Smooth muscle cell (in vitro differentiated cells): ENCODE data around the gene SLC35F1. TPM values are rescaled to one million over a fixed set of nuclear protein-coding genes. Genes with fewer than 3 reads are reported as not detected.

Experiments used
- DNase-seq: peaks from one replicate; lab custom pipeline; 2025; ENCODE audit not compliant: unreplicated experiment; lab: John Stamatoyannopoulos, UW
- H2AFZ ChIP-seq: fragments of 200-600 bp; sonication (generic); 2 replicates; pipeline ENCODE4 v1.6.0; 2016; ENCODE audit warnings: antibody characterized with exemption, low read depth, mild to moderate bottlenecking
- H3F3A ChIP-seq: fragments of 200-600 bp; sonication (generic); 2 replicates; pipeline ENCODE4 v1.6.0; 2017; ENCODE audit warnings: antibody characterized with exemption, low read depth
- H3K27ac ChIP-seq: fragments of 200-600 bp; sonication (generic); 2 replicates; pipeline ENCODE4 v1.5.1; 2016; ENCODE audit warnings: low read depth, mild to moderate bottlenecking
- H3K27me3 ChIP-seq: fragments of 200-600 bp; sonication (generic); 2 replicates; pipeline ENCODE4 v1.6.1; 2016; ENCODE audit warnings: low read depth, mild to moderate bottlenecking
- H3K36me3 ChIP-seq: fragments of 200-600 bp; sonication (generic); 2 replicates; pipeline ENCODE4 v1.5.1; 2016; ENCODE audit warnings: low read depth
- H3K4me1 ChIP-seq: fragments of 200-600 bp; sonication (generic); 2 replicates; pipeline ENCODE4 v1.5.1; 2016; ENCODE audit warnings: low read depth
- H3K4me2 ChIP-seq: fragments of 200-600 bp; sonication (generic); 2 replicates; pipeline ENCODE4 v1.6.0; 2016; ENCODE audit warnings: mild to moderate bottlenecking
- H3K4me3 ChIP-seq: fragments of 200-600 bp; sonication (generic); 2 replicates; pipeline ENCODE4 v1.5.1; 2016; ENCODE audit warnings: mild to moderate bottlenecking
- H3K79me2 ChIP-seq: fragments of 200-600 bp; sonication (generic); 2 replicates; pipeline ENCODE4 v1.6.0; 2016; ENCODE audit warnings: low read depth, mild to moderate bottlenecking
- H3K9ac ChIP-seq: fragments of 200-600 bp; sonication (generic); 2 replicates; pipeline ENCODE4 v1.6.0; 2016; ENCODE audit warnings: low read depth
- H3K9me3 ChIP-seq: fragments of 200-600 bp; sonication (generic); replicated peaks from 2 replicates; pipeline ENCODE4 v1.5.1; 2016; ENCODE audit warnings: low read depth
- H4K20me1 ChIP-seq: fragments of 200-600 bp; sonication (generic); 2 replicates; pipeline ENCODE4 v1.6.0; 2016; ENCODE audit warnings: low read depth
- CTCF ChIP-seq: fragments of 200-600 bp; sonication (generic); IDR thresholded peaks from 2 replicates; pipeline ENCODE4 v1.5.1; 2017; ENCODE audit warnings: borderline replicate concordance, mild to moderate bottlenecking, antibody characterized with exemption; ENCODE audit not compliant: insufficient read depth, poor library complexity, severe bottlenecking
- WGBS: methylation state at CpG from one replicate; pipeline ENCODE4 v1.1.7; 2016; ENCODE audit warnings: low lambda C conversion rate; 5-methylcytosine and 5-hydroxymethylcytosine counted together
- polyA plus RNA-seq: library from polyadenylated mRNA; unstranded; fragments of >200 nt; fragmentation: Nextera tagmentation; extraction: Ambion mirVana; gene quantifications from 2 replicates; pipeline ENCODE4 v1.2.1, GENCODE V29; 2016
- total RNA-seq: library from RNA; depleted of rRNA; stranded (reverse); fragments of >200 nt; gene quantifications from 2 replicates; pipeline ENCODE4 v1.2.3, GENCODE V29; 2014

Gene SLC35F1
- total and polyA plus RNA-seq, 2 experiments from 2014 or later = 0.05 to 0.09 TPM

- Histone ChIP-seq H3K4me2 (no peak overlapping the region), H3K4me3 (no peak overlapping the region), H3K27ac (no peak overlapping the region), H3K9me3 (no peaks in the 10 kb centered on the region), H2AFZ (no peak overlapping the region), H3K36me3 (no peaks in the 10 kb centered on the region), H3K4me1 (no peaks in the 10 kb centered on the region), H3K27me3 (no peaks in the 10 kb centered on the region), H3K79me2 (no peaks in the 10 kb centered on the region), H3K9ac (no peak overlapping the region), H4K20me1 (no peaks in the 10 kb centered on the region), H3F3A (no peaks in the 10 kb centered on the region)
- WGBS = 92% methylated on average over 4 of the region's 4 CpGs
- DNase-seq = no peak
- TF ChIP-seq CTCF = no peak
Observed at GRCh38 chr6:118269659-118270058, 362.6 kb downstream of the SLC35F1 start.

GRCh38 chr6:118277631-118278030 is 370.6 kb downstream of the SLC35F1 start:
- no peaks in the 10 kb centered on the region for H3K79me2 ChIP-seq
- no peaks in the 10 kb centered on the region for H3K36me3 ChIP-seq
- H3K9ac ChIP-seq = no peak overlapping the region
- TF ChIP-seq CTCF = no peak
- no peak overlapping the region for H2AFZ ChIP-seq
- H3K4me3 ChIP-seq = no peak overlapping the region
- no peaks in the 10 kb centered on the region for H3K4me1 ChIP-seq
- no peak overlapping the region for H3K4me2 ChIP-seq
- DNase-seq = no peak
- no peaks in the 10 kb centered on the region for H4K20me1 ChIP-seq
- H3K27me3 ChIP-seq = no peaks in the 10 kb centered on the region
- no peak overlapping the region for H3K27ac ChIP-seq
- H3K9me3 ChIP-seq = no peaks in the 10 kb centered on the region
- 42% methylated on average over 1 of the region's 1 CpG for WGBS
- no peaks in the 10 kb centered on the region for H3F3A ChIP-seq

- H4K20me1 ChIP-seq = no peaks in the 10 kb centered on the region
- no peak overlapping the region for H3K4me3 ChIP-seq
- no peak overlapping the region for H2AFZ ChIP-seq
- no peak overlapping the region for H3K4me2 ChIP-seq
- no peaks in the 10 kb centered on the region for H3K36me3 ChIP-seq
- WGBS = 52% methylated on average over 2 of the region's 2 CpGs
- H3K9me3 ChIP-seq = no peaks in the 10 kb centered on the region
- no peaks in the 10 kb centered on the region for H3K27me3 ChIP-seq
- no peak overlapping the region for H3K27ac ChIP-seq
- no peaks in the 10 kb centered on the region for H3K79me2 ChIP-seq
- no peak overlapping the region for H3K9ac ChIP-seq
- DNase-seq = no peak
- no peaks in the 10 kb centered on the region for H3F3A ChIP-seq
- H3K4me1 ChIP-seq = no peaks in the 10 kb centered on the region
- TF ChIP-seq CTCF = no peak
Observed at GRCh38 chr6:118280210-118280609, 373.1 kb downstream of the SLC35F1 start.

GRCh38 chr6:118281291-118281690 is 374.2 kb downstream of the SLC35F1 start:
- Histone ChIP-seq H3K4me1 (no peaks in the 10 kb centered on the region), H3K9ac (no peak overlapping the region)

More at GRCh38 chr6:118281291-118281690, 374.2 kb downstream of the SLC35F1 start:
- Histone ChIP-seq H3K79me2 (no peaks in the 10 kb centered on the region), H3K9me3 (no peaks in the 10 kb centered on the region), H3F3A (no peaks in the 10 kb centered on the region), H4K20me1 (no peaks in the 10 kb centered on the region), H3K36me3 (no peaks in the 10 kb centered on the region), H3K27ac (no peak overlapping the region), H3K4me2 (no peak overlapping the region), H2AFZ (no peak overlapping the region), H3K27me3 (no peaks in the 10 kb centered on the region), H3K4me3 (no peak overlapping the region)
- no peak for DNase-seq
- no peak for TF ChIP-seq CTCF
